ENCODE data around the gene TMEM161A.

DNA sequence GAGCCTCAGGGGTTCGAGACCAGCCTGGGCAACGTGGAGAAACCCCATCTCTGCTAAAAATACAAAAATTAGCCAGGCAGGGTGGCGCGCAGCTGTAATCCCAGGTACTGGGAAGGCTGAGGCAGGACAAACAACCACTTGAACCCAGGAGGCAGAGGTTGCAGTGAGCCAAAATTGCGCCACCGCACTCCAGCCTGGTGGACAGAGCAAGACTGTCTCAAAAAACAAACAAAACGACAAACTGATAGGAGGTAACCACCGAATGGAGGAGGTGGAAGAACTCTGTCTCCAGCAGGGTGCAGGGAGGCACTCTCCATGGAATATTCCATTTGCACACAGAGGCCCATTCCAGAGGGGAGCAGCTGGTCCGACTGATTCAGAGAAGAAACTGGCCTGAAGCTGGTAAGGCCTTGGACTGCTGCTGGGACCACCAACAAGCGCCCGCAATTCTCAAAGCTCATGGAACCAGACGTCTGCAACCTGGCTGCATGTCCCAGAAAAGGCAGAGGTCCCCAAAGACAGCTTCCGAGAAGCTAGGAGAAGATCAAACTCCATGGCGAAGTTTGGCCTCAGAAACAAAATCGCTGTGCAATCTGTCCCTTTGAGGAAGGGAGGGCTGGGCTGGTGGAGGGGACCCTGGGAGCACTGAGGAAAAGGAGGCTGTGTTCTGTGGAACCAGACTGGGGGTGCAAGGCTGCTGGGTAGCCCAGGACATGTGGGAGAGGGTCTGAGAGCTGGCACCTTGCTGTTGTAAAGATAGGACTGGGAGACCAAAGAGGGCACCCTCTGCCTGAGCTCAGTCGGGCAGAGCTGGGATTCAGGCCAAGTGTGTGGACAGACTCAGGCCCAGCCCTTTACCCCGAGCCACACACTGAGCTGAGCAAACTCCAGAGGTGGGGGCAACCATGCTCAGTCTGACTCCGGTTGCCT, 39.3 kb downstream of the TMEM161A start:
- TF ChIP-seq TCF7 (CRISPR knock-in tag; IDR thresholded peaks at IDR 0.05; ENCODE audit: low read depth) (no peak), NR3C1 (CRISPR knock-in tag; conservative IDR thresholded peaks at IDR 0.05; ENCODE audit: low read depth) (no peak), NFE2L1 (CRISPR knock-in tag; IDR thresholded peaks at IDR 0.05) (no peak), KAT7 (CRISPR knock-in tag; IDR thresholded peaks at IDR 0.05; ENCODE audit: borderline replicate concordance) (no peak), OVOL2 (CRISPR knock-in tag; IDR thresholded peaks at IDR 0.05; ENCODE audit: borderline replicate concordance) (no peak), ETV6 (CRISPR knock-in tag; IDR thresholded peaks at IDR 0.05) (no peak)
- TF ChIP-seq, protein P1, sequence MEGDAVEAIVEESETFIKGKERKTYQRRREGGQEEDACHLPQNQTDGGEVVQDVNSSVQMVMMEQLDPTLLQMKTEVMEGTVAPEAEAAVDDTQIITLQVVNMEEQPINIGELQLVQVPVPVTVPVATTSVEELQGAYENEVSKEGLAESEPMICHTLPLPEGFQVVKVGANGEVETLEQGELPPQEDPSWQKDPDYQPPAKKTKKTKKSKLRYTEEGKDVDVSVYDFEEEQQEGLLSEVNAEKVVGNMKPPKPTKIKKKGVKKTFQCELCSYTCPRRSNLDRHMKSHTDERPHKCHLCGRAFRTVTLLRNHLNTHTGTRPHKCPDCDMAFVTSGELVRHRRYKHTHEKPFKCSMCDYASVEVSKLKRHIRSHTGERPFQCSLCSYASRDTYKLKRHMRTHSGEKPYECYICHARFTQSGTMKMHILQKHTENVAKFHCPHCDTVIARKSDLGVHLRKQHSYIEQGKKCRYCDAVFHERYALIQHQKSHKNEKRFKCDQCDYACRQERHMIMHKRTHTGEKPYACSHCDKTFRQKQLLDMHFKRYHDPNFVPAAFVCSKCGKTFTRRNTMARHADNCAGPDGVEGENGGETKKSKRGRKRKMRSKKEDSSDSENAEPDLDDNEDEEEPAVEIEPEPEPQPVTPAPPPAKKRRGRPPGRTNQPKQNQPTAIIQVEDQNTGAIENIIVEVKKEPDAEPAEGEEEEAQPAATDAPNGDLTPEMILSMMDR (IDR thresholded peaks at IDR 0.05) = no peak
- TF ChIP-seq, protein P2, sequence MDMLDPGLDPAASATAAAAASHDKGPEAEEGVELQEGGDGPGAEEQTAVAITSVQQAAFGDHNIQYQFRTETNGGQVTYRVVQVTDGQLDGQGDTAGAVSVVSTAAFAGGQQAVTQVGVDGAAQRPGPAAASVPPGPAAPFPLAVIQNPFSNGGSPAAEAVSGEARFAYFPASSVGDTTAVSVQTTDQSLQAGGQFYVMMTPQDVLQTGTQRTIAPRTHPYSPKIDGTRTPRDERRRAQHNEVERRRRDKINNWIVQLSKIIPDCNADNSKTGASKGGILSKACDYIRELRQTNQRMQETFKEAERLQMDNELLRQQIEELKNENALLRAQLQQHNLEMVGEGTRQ (CRISPR knock-in tag; IDR thresholded peaks at IDR 0.05) = no peak
- TF ChIP-seq, protein P3, sequence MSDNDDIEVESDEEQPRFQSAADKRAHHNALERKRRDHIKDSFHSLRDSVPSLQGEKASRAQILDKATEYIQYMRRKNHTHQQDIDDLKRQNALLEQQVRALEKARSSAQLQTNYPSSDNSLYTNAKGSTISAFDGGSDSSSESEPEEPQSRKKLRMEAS (CRISPR knock-in tag; IDR thresholded peaks at IDR 0.05) = no peak
- TF ChIP-seq, protein P4, sequence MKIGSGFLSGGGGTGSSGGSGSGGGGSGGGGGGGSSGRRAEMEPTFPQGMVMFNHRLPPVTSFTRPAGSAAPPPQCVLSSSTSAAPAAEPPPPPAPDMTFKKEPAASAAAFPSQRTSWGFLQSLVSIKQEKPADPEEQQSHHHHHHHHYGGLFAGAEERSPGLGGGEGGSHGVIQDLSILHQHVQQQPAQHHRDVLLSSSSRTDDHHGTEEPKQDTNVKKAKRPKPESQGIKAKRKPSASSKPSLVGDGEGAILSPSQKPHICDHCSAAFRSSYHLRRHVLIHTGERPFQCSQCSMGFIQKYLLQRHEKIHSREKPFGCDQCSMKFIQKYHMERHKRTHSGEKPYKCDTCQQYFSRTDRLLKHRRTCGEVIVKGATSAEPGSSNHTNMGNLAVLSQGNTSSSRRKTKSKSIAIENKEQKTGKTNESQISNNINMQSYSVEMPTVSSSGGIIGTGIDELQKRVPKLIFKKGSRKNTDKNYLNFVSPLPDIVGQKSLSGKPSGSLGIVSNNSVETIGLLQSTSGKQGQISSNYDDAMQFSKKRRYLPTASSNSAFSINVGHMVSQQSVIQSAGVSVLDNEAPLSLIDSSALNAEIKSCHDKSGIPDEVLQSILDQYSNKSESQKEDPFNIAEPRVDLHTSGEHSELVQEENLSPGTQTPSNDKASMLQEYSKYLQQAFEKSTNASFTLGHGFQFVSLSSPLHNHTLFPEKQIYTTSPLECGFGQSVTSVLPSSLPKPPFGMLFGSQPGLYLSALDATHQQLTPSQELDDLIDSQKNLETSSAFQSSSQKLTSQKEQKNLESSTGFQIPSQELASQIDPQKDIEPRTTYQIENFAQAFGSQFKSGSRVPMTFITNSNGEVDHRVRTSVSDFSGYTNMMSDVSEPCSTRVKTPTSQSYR (CRISPR knock-in tag; IDR thresholded peaks at IDR 0.05) = no peak
